GM08714 (cell line): Measurements from ENCODE around the gene SNX14.
A peak's percentile ranks its signal among the peaks of the same experiment; 100 is the strongest.

Experiments
- H3K4me3 ChIP-seq: fragments of 200-500 bp; sonication (Bioruptor generic); 2 replicates; pipeline ENCODE4 v1.5.1; 2014; ENCODE audit warnings: mild to moderate bottlenecking, low read length, inconsistent platforms
- ZNF274 ChIP-seq: IDR thresholded peaks from 2 replicates; pipeline ENCODE4 v1.6.1; 2012; ENCODE audit warnings: mild to moderate bottlenecking, low read depth, low read length

Gene SNX14

GRCh38 chr6:85472744-85473143 is 120.9 kb downstream of the SNX14 start:
- TF ChIP-seq ZNF274, result no peak
- no peak overlapping the region for H3K4me3 ChIP-seq

GRCh38 chr6:85470023-85470410 is 123.6 kb downstream of the SNX14 start:
- no peak overlapping the region for H3K4me3 ChIP-seq
- no peak for TF ChIP-seq ZNF274

GRCh38 chr6:85469276-85470022 is 124.2 kb downstream of the SNX14 start:
- H3K4me3 ChIP-seq, result no peak overlapping the region
- no peak for TF ChIP-seq ZNF274

- H3K4me3 ChIP-seq, result no peak overlapping the region
- TF ChIP-seq ZNF274, result no peak
Observed at GRCh38 chr6:85468326-85468725, 125.3 kb downstream of the SNX14 start.

- TF ChIP-seq ZNF274, result no peak
- H3K4me3 ChIP-seq, result no peak overlapping the region
Observed at GRCh38 chr6:85465762-85466161, 127.9 kb downstream of the SNX14 start.

GRCh38 chr6:85464722-85465150 is 128.9 kb downstream of the SNX14 start:
- no peak for TF ChIP-seq ZNF274
- no peak overlapping the region for H3K4me3 ChIP-seq

GRCh38 chr6:85464260-85464644 is 129.4 kb downstream of the SNX14 start:
- H3K4me3 ChIP-seq, result no peak overlapping the region
- TF ChIP-seq ZNF274, result no peak

- no peak for TF ChIP-seq ZNF274
- H3K4me3 ChIP-seq, result no peak overlapping the region
Observed at GRCh38 chr6:85463621-85464259, 129.9 kb downstream of the SNX14 start.

- no peak for TF ChIP-seq ZNF274
- H3K4me3 ChIP-seq, result no peak overlapping the region
Observed at GRCh38 chr6:85462673-85463072, 131.0 kb downstream of the SNX14 start.

GRCh38 chr6:85461798-85462170 is 131.9 kb downstream of the SNX14 start:
- H3K4me3 ChIP-seq, result peak overlapping the region; percentile 40; the same call in 1 of the 2 replicates
- no peak for TF ChIP-seq ZNF274

GRCh38 chr6:85460921-85461797 is 132.5 kb downstream of the SNX14 start:
- TF ChIP-seq ZNF274, result no peak
- H3K4me3 ChIP-seq, result peak overlapping the region; percentile 40; the same call in 1 of the 2 replicates

GRCh38 chr6:85460154-85460920 is 133.3 kb downstream of the SNX14 start:
- TF ChIP-seq ZNF274, result no peak
- no peak overlapping the region; the same call in 1 of the 2 replicates for H3K4me3 ChIP-seq

GRCh38 chr6:85459224-85459901 is 134.3 kb downstream of the SNX14 start:
- no peak for TF ChIP-seq ZNF274
- no peak overlapping the region for H3K4me3 ChIP-seq
